OCI-LY7 (cell line): ENCODE results near the gene CENPX. TPM values are rescaled to one million over a fixed set of nuclear protein-coding genes. Genes with fewer than 3 reads are reported as not detected.

Experiments used
- BruUV-seq: library from RNA; stranded (reverse); fragments of 400-500 nt; replicated peaks from 2 replicates; lab custom pipeline; 2021; lab: Mats Ljungman, UMichigan
- CTCF ChIA-PET: fragments of 300-600 bp; sonication (Branson Sonifier 250); formaldehyde crosslinking; loops from one replicate; lab custom pipeline; 2022; ENCODE audit warnings: antibody characterized with exemption; ENCODE audit not compliant: unreplicated experiment; lab: Charles Lee
- POLR2A ChIA-PET: fragments of 300-600 bp; sonication (Branson Sonifier 250); formaldehyde crosslinking; loops from one replicate; lab custom pipeline; 2022; ENCODE audit warnings: antibody characterized with exemption; lab: Charles Lee
- DNase-seq: peaks from one replicate; pipeline ENCODE4 v3.0.0-alpha.2; 2015; ENCODE audit warnings: low spot score
- H2AFZ ChIP-seq: fragments of 200-600 bp; sonication (generic), shearing (Covaris generic); 2 replicates; pipeline ENCODE4 v1.6.1; 2014; ENCODE audit warnings: mild to moderate bottlenecking, antibody characterized with exemption, low read length, moderate library complexity
- H3K27ac ChIP-seq: fragments of 200-600 bp; sonication (generic); 2 replicates; pipeline ENCODE4 v1.5.1; 2014; ENCODE audit warnings: mixed run types, low read depth, mild to moderate bottlenecking, moderate library complexity, low read length, inconsistent platforms; ENCODE audit not compliant: poor library complexity, severe bottlenecking
- H3K36me3 ChIP-seq: fragments of 200-600 bp; sonication (generic); 2 replicates; pipeline ENCODE4 v1.6.1; 2014; ENCODE audit warnings: mild to moderate bottlenecking, antibody characterized with exemption, low read length, moderate library complexity, mixed read lengths; ENCODE audit not compliant: insufficient read depth
- H3K4me1 ChIP-seq: fragments of 200-600 bp; sonication (generic); 2 replicates; pipeline ENCODE4 v1.5.1; 2014; ENCODE audit warnings: mild to moderate bottlenecking, low read length; ENCODE audit not compliant: insufficient read depth, poor library complexity, severe bottlenecking
- H3K4me2 ChIP-seq: fragments of 200-600 bp; sonication (generic); 2 replicates; pipeline ENCODE4 v1.6.1; 2014; ENCODE audit warnings: mild to moderate bottlenecking, low read length
- H3K4me3 ChIP-seq: fragments of 200-600 bp; sonication (generic); 2 replicates; pipeline ENCODE4 v1.5.1; 2014; ENCODE audit warnings: mild to moderate bottlenecking, low read depth, low read length; ENCODE audit not compliant: poor library complexity, severe bottlenecking
- H3K79me2 ChIP-seq: fragments of 200-600 bp; sonication (generic); 2 replicates; pipeline ENCODE4 v1.6.1; 2016; ENCODE audit warnings: low read depth, mild to moderate bottlenecking, low read length, moderate library complexity, mixed read lengths; ENCODE audit not compliant: insufficient read depth
- H3K9me2 ChIP-seq: fragments of 200-600 bp; sonication (generic); 2 replicates; pipeline ENCODE4 v1.6.1; 2016; ENCODE audit warnings: mild to moderate bottlenecking, low read length, mixed read lengths; ENCODE audit not compliant: insufficient read depth
- H3K9me3 ChIP-seq: fragments of 200-600 bp; sonication (generic); 2 replicates; pipeline ENCODE4 v1.6.1; 2014; ENCODE audit warnings: mild to moderate bottlenecking, mixed run types, low read length, mixed read lengths
- H4K20me1 ChIP-seq: fragments of 200-600 bp; sonication (generic); 2 replicates; pipeline ENCODE4 v1.6.1; 2014; ENCODE audit warnings: mild to moderate bottlenecking, antibody characterized with exemption, low read length, moderate library complexity, mixed read lengths; ENCODE audit not compliant: insufficient read depth
- EZH2phosphoT487 ChIP-seq: fragments of 200-600 bp; sonication (generic); IDR thresholded peaks from 2 replicates; pipeline ENCODE4 v1.6.1; 2018; ENCODE audit warnings: low read depth, borderline replicate concordance, mild to moderate bottlenecking, mixed run types, antibody characterized with exemption, low read length, moderate library complexity, mixed read lengths
- intact Hi-C: fragments of 100-400 bp; cut with micrococcal nuclease; formaldehyde crosslinking; loops from one replicate; pipeline ENCODE4 v1.10.0; 2022; ENCODE audit not compliant: unreplicated experiment
- total RNA-seq, 2 experiments: library from RNA; depleted of rRNA in 1 of 2; stranded (reverse); fragments of >200 nt in 1 of 2; shearing (Covaris generic) in 1 of 2; gene quantifications; 2 replicates each; pipeline ENCODE4 v1.2.3, GENCODE V29; 2014 to 2022
- TF ChIP-seq, protein P1 (sequence below): fragments of 200-600 bp; sonication (generic); conservative IDR thresholded peaks from 2 replicates; pipeline ENCODE4 v1.5.1; 2014; ENCODE audit warnings: mild to moderate bottlenecking, antibody characterized with exemption, low read length, moderate library complexity, mixed read lengths

Gene CENPX
- total RNA-seq, 2 experiments from 2014 or later: 130 to 251 TPM

DNA sequence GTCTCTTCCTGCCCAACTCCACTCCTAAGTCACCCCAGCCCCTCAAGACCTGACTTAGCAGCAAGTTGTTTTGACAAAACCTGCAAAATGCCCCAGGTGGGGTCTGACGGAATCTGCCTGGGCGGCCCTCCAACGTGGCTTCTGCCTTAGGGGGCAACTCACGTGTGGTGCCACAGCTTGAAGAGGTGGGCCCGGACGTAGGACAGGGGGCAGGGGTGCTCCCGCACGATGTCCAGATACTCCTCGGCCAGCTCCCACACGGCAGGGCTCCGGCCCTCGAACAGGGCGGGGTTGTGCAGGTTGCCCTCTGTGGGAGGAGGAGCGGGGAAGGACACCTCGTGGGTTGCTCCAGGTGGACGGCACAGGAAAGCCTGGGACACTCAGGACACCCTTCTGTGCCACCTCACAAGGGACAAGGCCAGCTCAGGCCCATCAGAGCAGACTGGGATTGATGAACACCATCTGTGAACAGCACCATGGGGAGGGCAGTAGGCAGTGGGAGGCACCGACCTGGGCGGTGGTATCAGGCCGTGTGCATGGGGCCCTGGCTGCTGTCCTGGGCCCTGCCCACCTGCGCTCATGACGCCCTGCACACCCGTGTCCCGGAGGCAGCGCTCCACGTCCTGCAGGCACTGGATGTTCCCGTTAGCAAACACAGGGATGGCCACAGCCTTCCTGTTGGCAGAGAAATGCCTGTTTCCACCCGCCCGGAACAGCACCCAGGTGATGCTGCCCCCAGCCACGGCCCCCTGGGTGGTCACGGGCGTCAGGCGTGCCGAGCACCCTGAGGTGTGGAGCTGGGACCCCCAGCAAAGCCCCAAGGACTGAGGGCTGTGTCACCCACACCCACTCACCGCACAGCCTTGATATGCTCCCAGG lies 38.6 kb upstream of the CENPX start:
- Histone ChIP-seq H3K36me3 (peaks cover 78% of the 10 kb centered on the region), H2AFZ (no peak overlapping the region), H3K79me2 (peaks cover 18% of the 10 kb centered on the region; the same call in 1 of the 2 replicates), H3K4me3 (no peak overlapping the region), H3K4me1 (peaks cover 17% of the 10 kb centered on the region), H4K20me1 (no peaks in the 10 kb centered on the region; the same call in 1 of the 2 replicates), H3K27ac (no peak overlapping the region), H3K9me3 (no peaks in the 10 kb centered on the region), H3K4me2 (no peak overlapping the region), H3K9me2 (no peaks in the 10 kb centered on the region)
- TF ChIP-seq, protein P1, sequence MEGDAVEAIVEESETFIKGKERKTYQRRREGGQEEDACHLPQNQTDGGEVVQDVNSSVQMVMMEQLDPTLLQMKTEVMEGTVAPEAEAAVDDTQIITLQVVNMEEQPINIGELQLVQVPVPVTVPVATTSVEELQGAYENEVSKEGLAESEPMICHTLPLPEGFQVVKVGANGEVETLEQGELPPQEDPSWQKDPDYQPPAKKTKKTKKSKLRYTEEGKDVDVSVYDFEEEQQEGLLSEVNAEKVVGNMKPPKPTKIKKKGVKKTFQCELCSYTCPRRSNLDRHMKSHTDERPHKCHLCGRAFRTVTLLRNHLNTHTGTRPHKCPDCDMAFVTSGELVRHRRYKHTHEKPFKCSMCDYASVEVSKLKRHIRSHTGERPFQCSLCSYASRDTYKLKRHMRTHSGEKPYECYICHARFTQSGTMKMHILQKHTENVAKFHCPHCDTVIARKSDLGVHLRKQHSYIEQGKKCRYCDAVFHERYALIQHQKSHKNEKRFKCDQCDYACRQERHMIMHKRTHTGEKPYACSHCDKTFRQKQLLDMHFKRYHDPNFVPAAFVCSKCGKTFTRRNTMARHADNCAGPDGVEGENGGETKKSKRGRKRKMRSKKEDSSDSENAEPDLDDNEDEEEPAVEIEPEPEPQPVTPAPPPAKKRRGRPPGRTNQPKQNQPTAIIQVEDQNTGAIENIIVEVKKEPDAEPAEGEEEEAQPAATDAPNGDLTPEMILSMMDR: no peak
- TF ChIP-seq EZH2phosphoT487: no peak
- no peak for DNase-seq
- ChIA-PET POLR2A (no interaction called here), CTCF (no interaction called here)
- intact Hi-C loops: no loop called here
- BruUV-seq: no TSS peak

DNA sequence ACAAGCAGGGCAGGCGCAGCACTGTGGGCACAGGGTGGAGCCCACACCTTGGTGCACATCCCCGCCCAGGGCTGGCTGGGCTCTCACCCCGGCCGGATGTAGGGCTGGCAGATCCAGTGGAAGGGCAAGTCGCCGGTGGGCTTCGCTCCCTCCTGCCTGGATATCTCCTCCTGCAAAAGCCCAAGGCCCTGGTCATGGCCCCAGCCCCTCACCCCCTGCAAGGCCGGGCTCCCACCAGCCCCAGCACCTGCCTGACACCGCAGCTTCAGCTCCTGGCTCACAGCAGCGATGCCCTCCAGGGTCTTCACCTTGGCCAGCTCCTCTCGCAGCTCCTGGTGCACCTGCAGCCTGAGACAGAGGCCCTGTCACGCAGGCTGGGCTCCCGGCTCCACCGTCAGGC lies 37.9 kb upstream of the CENPX start:
- H2AFZ ChIP-seq: no peak overlapping the region
- H3K9me3 ChIP-seq: no peaks in the 10 kb centered on the region
- H3K27ac ChIP-seq: no peak overlapping the region
- peaks cover 12% of the 10 kb centered on the region for H3K4me1 ChIP-seq
- H3K4me3 ChIP-seq: no peak overlapping the region
- peaks cover 18% of the 10 kb centered on the region; the same call in 1 of the 2 replicates for H3K79me2 ChIP-seq
- TF ChIP-seq, protein P1: no peak
- no peak for TF ChIP-seq EZH2phosphoT487
- ChIA-PET CTCF (no interaction called here), POLR2A (no interaction called here)
- no peaks in the 10 kb centered on the region; the same call in 1 of the 2 replicates for H4K20me1 ChIP-seq
- no peak for DNase-seq
- no TSS peak for BruUV-seq
- H3K4me2 ChIP-seq: no peak overlapping the region
- H3K36me3 ChIP-seq: peaks cover 85% of the 10 kb centered on the region
- no peaks in the 10 kb centered on the region for H3K9me2 ChIP-seq
- intact Hi-C loops: no loop called here

DNA sequence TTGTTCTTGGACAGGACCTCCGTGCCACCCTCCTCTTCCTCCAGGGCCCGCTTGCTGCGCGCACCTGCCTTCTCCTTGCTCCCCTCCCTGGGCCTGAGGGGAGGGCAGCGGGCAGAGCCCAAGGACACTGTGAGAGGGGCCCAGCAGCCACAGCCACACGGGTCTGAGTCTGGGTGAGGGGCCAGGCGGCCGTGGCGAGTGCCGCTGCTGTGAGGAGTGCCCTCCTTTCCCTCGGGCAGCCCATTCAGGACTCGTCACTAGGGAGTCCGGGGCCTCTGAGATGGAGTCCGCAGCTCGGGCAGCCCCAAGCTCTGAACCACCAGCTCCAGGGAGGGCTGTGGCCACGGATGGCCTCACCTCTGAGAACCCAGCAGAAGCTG lies 37.3 kb upstream of the CENPX start:
- no peaks in the 10 kb centered on the region for H3K9me3 ChIP-seq
- intact Hi-C loops: no loop called here
- CTCF ChIA-PET: no interaction called here
- no peak for TF ChIP-seq EZH2phosphoT487
- TF ChIP-seq, protein P1: no peak
- H2AFZ ChIP-seq: no peak overlapping the region
- BruUV-seq: no TSS peak
- no peak overlapping the region for H3K27ac ChIP-seq
- peaks cover 12% of the 10 kb centered on the region for H3K4me1 ChIP-seq
- H3K36me3 ChIP-seq: peaks cover 91% of the 10 kb centered on the region
- no peaks in the 10 kb centered on the region; the same call in 1 of the 2 replicates for H4K20me1 ChIP-seq
- H3K4me2 ChIP-seq: no peak overlapping the region
- no peaks in the 10 kb centered on the region for H3K9me2 ChIP-seq
- H3K79me2 ChIP-seq: peaks cover 14% of the 10 kb centered on the region; the same call in 1 of the 2 replicates
- H3K4me3 ChIP-seq: no peak overlapping the region
- POLR2A ChIA-PET: no interaction called here
- no peak for DNase-seq
